Measurements from ENCODE around the gene NFE2L1.

DNA sequence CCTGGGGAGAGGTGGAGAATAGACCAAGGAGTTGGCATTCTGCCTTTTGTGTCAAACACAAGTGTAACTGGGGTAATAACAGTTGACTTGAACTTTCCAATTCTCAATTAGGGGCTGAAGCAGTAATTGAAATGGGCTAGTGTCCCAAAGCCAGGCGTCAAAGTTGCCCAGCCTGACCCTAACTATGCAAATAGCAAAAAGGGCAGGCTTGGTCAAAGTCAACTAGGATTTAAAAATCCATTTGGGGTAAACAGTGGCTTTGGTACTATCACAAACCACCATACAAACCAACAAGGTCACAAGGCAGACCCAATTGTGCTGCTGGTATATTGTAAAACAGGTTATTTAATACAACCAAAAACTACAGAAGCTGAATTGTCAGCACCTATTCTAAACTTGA, 18.0 kb downstream of the NFE2L1 start:
- TF ChIP-seq GATA2 (IDR thresholded peaks at IDR 0.05; ENCODE audit: low read depth, low read length) (no peak), GATA3 (IDR thresholded peaks at IDR 0.05; ENCODE audit: low read depth, low read length) (no peak)
